ENCODE results near the gene CSE1L.

DNA sequence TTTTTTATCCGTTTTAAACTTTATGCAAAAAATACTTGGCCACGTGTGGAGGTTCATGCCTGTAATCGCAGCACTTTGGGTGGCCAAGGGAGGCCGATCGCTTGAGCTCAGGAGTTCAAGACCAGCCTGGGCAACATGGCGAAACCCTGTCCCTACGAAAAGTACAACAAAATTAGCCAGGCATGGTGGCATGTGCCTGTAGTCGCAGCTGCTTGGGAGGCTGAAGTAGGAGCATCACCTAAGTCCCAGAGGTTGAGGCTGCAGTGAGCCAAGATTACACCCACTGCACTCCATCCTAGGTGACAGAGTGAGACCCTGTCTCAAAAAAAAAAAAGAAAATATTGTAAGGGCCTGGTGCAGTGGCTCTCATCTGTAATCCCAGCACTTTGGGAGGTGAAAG, 45.0 kb downstream of the CSE1L start:
- TF ChIP-seq, protein P1, sequence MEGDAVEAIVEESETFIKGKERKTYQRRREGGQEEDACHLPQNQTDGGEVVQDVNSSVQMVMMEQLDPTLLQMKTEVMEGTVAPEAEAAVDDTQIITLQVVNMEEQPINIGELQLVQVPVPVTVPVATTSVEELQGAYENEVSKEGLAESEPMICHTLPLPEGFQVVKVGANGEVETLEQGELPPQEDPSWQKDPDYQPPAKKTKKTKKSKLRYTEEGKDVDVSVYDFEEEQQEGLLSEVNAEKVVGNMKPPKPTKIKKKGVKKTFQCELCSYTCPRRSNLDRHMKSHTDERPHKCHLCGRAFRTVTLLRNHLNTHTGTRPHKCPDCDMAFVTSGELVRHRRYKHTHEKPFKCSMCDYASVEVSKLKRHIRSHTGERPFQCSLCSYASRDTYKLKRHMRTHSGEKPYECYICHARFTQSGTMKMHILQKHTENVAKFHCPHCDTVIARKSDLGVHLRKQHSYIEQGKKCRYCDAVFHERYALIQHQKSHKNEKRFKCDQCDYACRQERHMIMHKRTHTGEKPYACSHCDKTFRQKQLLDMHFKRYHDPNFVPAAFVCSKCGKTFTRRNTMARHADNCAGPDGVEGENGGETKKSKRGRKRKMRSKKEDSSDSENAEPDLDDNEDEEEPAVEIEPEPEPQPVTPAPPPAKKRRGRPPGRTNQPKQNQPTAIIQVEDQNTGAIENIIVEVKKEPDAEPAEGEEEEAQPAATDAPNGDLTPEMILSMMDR (IDR thresholded peaks at IDR 0.05; ENCODE audit: low read depth, low read length) = no peak
- TF ChIP-seq POLR2A (IDR thresholded peaks at IDR 0.05; ENCODE audit: extremely low read depth, insufficient read length) = no peak

Measured in NB4 (cell line).